Cardiac muscle cell (in vitro differentiated cells and primary cell): ENCODE data around the gene BNC2. TPM values are rescaled to one million over a fixed set of nuclear protein-coding genes. Genes with fewer than 3 reads are reported as not detected.

ENCODE experiments used
- DNase-seq, 2 donors: peaks; one replicate each; pipeline versions ENCODE4 v3.0.0 to v3.0.0-alpha.2; 2010 to 2017; ENCODE audit warnings: low read depth in 1 of 2, low spot score in 1 of 2
- H3K27ac ChIP-seq: fragments of 200-600 bp; sonication (generic); 2 replicates; pipeline ENCODE4 v1.5.1; 2016
- H3K27me3 ChIP-seq: fragments of 200-600 bp; sonication (generic); 2 replicates; pipeline ENCODE4 v1.6.0; 2016; ENCODE audit warnings: control low read depth
- H3K36me3 ChIP-seq: fragments of 200-600 bp; sonication (generic); 2 replicates; pipeline ENCODE4 v1.5.1; 2016; ENCODE audit warnings: control low read depth
- H3K4me1 ChIP-seq: fragments of 200-600 bp; sonication (generic); 2 replicates; pipeline ENCODE4 v1.8.1; 2017; ENCODE audit warnings: low read depth, mild to moderate bottlenecking, mixed run types
- H3K4me3 ChIP-seq: fragments of 200-600 bp; sonication (generic); 2 replicates; pipeline ENCODE4 v1.5.1; 2016; ENCODE audit warnings: mild to moderate bottlenecking
- H3K9me3 ChIP-seq: fragments of 200-600 bp; sonication (generic); 2 replicates; pipeline ENCODE4 v1.5.1; 2017; ENCODE audit warnings: low read depth, mild to moderate bottlenecking, control low read depth
- polyA plus RNA-seq: library from polyadenylated mRNA; unstranded; fragments of >200 nt; fragmentation: Nextera tagmentation; extraction: Ambion mirVana; gene quantifications from 2 replicates; pipeline ENCODE4 v1.2.1, GENCODE V29; 2016
- total RNA-seq: library from RNA; depleted of rRNA; stranded (reverse); fragments of >200 nt; gene quantifications from 2 replicates; pipeline ENCODE4 v1.2.3, GENCODE V29; 2016
- TF ChIP-seq, protein P1 (sequence below): IDR thresholded peaks from 2 replicates; pipeline ENCODE4 v1.5.1; 2012; ENCODE audit warnings: low read depth, mild to moderate bottlenecking, low read length

Gene BNC2
- total and polyA plus RNA-seq, 2 experiments from 2014 or later: 0.54 to 0.55 TPM

DNA sequence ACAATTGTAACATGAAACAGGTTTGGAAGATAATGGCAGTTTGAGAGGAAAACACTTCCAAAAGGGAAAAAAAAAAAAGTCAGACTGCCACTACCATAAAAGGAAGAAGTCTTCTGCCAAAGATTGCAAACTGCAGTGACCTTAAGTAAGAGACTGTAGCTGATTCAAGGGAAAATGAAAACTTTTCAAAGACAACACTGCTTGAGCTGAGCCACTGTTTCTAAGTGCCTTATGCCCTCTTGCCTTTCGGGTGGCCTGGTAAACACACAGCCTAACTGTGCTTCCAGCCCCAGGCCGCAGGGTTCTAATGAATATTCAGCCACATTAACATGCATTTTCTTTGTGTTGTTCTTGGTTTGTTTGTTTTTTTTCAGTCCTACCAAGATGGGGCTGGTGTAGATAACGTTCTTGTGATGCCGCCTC lies 354.6 kb downstream of the BNC2 start:
- no peaks in the 10 kb centered on the region for H3K9me3 ChIP-seq
- no peak overlapping the region for H3K27ac ChIP-seq
- H3K4me3 ChIP-seq: no peak overlapping the region
- H3K4me1 ChIP-seq: peaks cover 12% of the 10 kb centered on the region
- DNase-seq: peak; percentile 35 to 89
- H3K27me3 ChIP-seq: no peaks in the 10 kb centered on the region
- TF ChIP-seq, protein P1, sequence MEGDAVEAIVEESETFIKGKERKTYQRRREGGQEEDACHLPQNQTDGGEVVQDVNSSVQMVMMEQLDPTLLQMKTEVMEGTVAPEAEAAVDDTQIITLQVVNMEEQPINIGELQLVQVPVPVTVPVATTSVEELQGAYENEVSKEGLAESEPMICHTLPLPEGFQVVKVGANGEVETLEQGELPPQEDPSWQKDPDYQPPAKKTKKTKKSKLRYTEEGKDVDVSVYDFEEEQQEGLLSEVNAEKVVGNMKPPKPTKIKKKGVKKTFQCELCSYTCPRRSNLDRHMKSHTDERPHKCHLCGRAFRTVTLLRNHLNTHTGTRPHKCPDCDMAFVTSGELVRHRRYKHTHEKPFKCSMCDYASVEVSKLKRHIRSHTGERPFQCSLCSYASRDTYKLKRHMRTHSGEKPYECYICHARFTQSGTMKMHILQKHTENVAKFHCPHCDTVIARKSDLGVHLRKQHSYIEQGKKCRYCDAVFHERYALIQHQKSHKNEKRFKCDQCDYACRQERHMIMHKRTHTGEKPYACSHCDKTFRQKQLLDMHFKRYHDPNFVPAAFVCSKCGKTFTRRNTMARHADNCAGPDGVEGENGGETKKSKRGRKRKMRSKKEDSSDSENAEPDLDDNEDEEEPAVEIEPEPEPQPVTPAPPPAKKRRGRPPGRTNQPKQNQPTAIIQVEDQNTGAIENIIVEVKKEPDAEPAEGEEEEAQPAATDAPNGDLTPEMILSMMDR: no peak
- H3K36me3 ChIP-seq: no peaks in the 10 kb centered on the region

DNA sequence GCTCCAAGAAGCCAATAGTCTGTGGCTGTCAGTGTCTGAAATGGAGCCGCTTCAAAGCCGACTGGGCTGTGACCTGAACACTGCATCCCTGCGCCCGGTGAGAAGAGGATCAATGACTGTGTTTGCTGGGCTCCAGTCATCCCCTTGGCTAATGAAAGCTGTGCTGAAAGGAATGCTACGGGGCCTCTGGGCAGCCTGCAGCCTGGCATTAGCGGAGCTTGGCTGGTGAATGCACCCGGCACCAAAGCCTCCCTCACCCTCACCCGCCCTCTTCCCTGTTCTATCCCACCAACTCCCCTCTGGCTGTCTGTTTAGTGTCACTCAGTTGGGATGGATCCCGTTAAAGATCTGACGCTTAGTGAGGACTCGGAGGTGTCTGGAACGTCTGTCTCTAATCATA lies 355.3 kb downstream of the BNC2 start:
- H3K27me3 ChIP-seq: no peaks in the 10 kb centered on the region
- H3K4me3 ChIP-seq: no peak overlapping the region
- H3K36me3 ChIP-seq: no peaks in the 10 kb centered on the region
- H3K4me1 ChIP-seq: peaks cover 12% of the 10 kb centered on the region
- no peak overlapping the region for H3K27ac ChIP-seq
- TF ChIP-seq, protein P1: no peak
- no peaks in the 10 kb centered on the region for H3K9me3 ChIP-seq
- peak in 1 of 2 donors; percentile 35 for DNase-seq

DNA sequence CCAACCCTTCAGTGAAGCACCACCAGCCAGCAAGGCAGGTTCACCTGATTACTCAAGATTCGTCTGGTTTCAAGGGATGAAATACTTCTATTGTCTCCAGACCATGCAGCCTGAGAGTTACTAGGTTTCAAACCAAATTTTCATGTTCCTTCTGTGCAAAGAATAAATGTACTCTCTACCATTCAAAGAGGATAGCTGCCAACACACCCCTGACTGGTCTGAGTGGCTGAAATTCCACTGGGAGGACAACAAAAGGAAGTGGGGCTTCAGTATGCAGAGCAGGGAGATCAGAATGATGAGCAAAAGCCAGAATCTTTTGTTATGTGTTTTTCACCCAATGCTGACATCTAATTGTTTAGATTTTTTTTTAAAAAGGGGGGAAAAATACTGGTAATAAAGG lies 356.3 kb downstream of the BNC2 start:
- Histone ChIP-seq H3K4me3 (no peak overlapping the region), H3K9me3 (no peaks in the 10 kb centered on the region), H3K36me3 (no peaks in the 10 kb centered on the region), H3K27ac (no peak overlapping the region), H3K27me3 (no peaks in the 10 kb centered on the region), H3K4me1 (peaks cover 12% of the 10 kb centered on the region)
- TF ChIP-seq, protein P1: no peak
- no peak for DNase-seq

DNA sequence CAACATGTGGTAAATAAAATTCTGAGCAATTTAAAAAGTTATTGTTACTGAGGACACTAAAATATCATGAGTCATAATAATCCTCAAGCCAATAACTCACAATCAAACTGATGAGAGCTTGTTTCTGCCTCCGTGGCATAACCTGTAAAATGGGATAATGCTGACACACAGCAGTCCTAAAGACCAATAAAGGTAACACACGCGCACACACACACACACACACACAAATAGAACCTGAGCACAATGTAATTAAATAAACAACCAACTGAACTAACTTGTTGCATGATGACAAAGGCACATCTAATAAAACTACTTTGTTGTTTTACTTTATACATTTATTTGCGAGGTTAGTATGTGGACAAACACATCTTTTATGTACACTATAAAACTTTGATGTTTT lies 358.2 kb downstream of the BNC2 start:
- TF ChIP-seq, protein P1: no peak
- H3K36me3 ChIP-seq: no peaks in the 10 kb centered on the region
- no peaks in the 10 kb centered on the region for H3K27me3 ChIP-seq
- H3K27ac ChIP-seq: no peak overlapping the region
- no peaks in the 10 kb centered on the region for H3K9me3 ChIP-seq
- peaks cover 12% of the 10 kb centered on the region for H3K4me1 ChIP-seq
- DNase-seq: no peak
- no peak overlapping the region for H3K4me3 ChIP-seq

DNA sequence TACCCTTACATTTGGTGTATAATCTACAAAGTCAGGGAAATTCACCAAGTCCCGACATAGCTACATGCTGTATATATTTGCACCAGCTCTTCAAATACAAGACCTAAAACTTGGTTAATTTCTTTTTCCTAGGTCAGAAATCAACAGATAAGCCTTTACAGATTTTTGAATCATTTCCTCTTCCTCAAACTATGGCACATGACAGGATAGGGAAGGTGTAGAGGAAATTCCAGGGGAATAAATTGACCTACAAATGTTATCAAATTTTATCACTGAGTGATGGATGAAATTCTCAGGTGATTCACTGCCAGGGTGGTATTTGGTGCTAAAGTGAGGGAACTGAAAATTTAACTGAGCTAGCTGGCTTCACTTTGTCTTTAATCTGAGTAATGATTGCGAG lies 360.0 kb downstream of the BNC2 start:
- TF ChIP-seq, protein P1: no peak
- H3K4me3 ChIP-seq: no peak overlapping the region
- H3K27me3 ChIP-seq: no peaks in the 10 kb centered on the region
- H3K27ac ChIP-seq: no peak overlapping the region
- no peaks in the 10 kb centered on the region for H3K36me3 ChIP-seq
- DNase-seq: no peak
- peaks cover 2% of the 10 kb centered on the region for H3K4me1 ChIP-seq
- H3K9me3 ChIP-seq: no peaks in the 10 kb centered on the region

DNA sequence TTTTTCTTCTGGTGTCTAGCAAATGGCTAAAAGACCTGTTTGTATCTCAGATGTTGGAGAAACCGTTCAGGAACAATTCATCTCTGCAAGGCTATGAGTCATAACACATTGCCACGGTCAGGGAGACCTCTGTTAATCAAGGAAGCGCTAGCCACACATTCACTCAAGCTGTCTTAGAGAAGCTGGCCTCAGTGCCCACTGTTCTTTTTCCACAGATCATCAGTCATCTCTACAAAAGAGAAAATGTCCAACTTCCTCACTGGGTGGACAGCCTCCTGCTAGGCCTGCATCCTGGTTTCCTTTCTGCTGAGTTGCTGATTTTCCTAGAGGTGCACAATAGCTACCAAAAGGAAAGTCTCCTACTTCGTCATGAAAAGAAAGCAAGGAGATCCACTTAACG lies 360.5 kb downstream of the BNC2 start:
- H3K9me3 ChIP-seq: no peaks in the 10 kb centered on the region
- no peak overlapping the region for H3K27ac ChIP-seq
- H3K4me1 ChIP-seq: no peaks in the 10 kb centered on the region
- H3K36me3 ChIP-seq: no peaks in the 10 kb centered on the region
- H3K27me3 ChIP-seq: no peaks in the 10 kb centered on the region
- H3K4me3 ChIP-seq: no peak overlapping the region
- DNase-seq: peak in 1 of 2 donors; percentile 76
- TF ChIP-seq, protein P1: no peak
